Upper lobe of right lung (tissue), 1 donor: Measurements from ENCODE around the gene DARS1. TPM values are rescaled to one million over a fixed set of nuclear protein-coding genes. Genes with fewer than 3 reads are reported as not detected.

Source experiments
- ATAC-seq: fragments of 200-7000 bp; cut with Tn5 transposase; one replicate; pipeline ENCODE4 v1.9.1; 2020; ENCODE audit warnings: mild to moderate bottlenecking, moderate library complexity
- DNase-seq: peaks from one replicate; pipeline ENCODE4 v3.0.0-alpha.2; 2020
- H3K27ac ChIP-seq: fragments of 200-600 bp; one replicate; pipeline ENCODE4 v1.8.0; 2022
- H3K27me3 ChIP-seq: fragments of 200-600 bp; one replicate; pipeline ENCODE4 v1.8.0; 2022; ENCODE audit warnings: mild to moderate bottlenecking
- H3K36me3 ChIP-seq: fragments of 200-600 bp; one replicate; pipeline ENCODE4 v1.8.0; 2022
- H3K4me1 ChIP-seq: fragments of 200-600 bp; one replicate; pipeline ENCODE4 v1.8.0; 2022
- H3K4me3 ChIP-seq: fragments of 200-600 bp; one replicate; pipeline ENCODE4 v1.8.0; 2022; ENCODE audit warnings: mild to moderate bottlenecking
- H3K9me3 ChIP-seq: fragments of 200-600 bp; one replicate; pipeline ENCODE4 v1.8.0; 2022
- intact Hi-C: fragments of 100-400 bp; cut with DNase I; formaldehyde crosslinking; loops from one replicate; pipeline ENCODE4 v1.11.0; 2022
- total RNA-seq: library from RNA; stranded (reverse); fragmentation: NEBNext Ultra II Directional; extraction: Animal tissue kit (Norgen Biotek cat#: 25700); gene quantifications from one replicate; pipeline ENCODE4 v1.2.1, GENCODE V29; 2021
- TF ChIP-seq, protein P1 (sequence below): fragments of 200-600 bp; IDR thresholded peaks from one replicate; pipeline ENCODE4 v1.8.0; 2022; ENCODE audit warnings: antibody characterized with exemption
- donor health status: DM: no; HTN: yes; CAD: no; lungs with severe emphysema.

DARS1 gene
- total RNA-seq, 1 donor from 2014 or later = 55.3 TPM

DNA sequence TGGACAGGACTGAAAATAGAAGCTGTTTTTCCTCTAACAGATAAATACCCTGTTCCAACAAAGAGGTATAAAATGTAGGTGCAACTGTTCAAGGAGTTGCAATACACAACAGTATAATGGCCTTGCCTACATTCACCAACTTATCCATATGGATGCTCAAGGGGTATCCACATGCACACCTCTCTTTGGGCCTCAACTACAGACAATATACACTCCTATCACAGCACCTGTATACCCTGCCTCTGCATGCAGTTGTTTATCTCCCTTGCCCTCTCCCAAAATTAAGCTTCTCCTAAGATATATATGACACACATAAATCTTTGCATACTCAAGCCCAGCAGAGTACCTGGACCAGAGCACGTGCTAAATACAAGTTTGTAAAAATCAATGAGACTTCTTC lies 37.3 kb downstream of the DARS1 start:
- ATAC-seq (no peak), DNase-seq (no peak)
- Histone ChIP-seq H3K4me3 (no peak overlapping the region), H3K4me1 (peaks cover 8% of the 10 kb centered on the region), H3K27me3 (no peaks in the 10 kb centered on the region), H3K27ac (no peak overlapping the region), H3K36me3 (peaks cover 2% of the 10 kb centered on the region), H3K9me3 (no peaks in the 10 kb centered on the region)
- TF ChIP-seq, protein P1, sequence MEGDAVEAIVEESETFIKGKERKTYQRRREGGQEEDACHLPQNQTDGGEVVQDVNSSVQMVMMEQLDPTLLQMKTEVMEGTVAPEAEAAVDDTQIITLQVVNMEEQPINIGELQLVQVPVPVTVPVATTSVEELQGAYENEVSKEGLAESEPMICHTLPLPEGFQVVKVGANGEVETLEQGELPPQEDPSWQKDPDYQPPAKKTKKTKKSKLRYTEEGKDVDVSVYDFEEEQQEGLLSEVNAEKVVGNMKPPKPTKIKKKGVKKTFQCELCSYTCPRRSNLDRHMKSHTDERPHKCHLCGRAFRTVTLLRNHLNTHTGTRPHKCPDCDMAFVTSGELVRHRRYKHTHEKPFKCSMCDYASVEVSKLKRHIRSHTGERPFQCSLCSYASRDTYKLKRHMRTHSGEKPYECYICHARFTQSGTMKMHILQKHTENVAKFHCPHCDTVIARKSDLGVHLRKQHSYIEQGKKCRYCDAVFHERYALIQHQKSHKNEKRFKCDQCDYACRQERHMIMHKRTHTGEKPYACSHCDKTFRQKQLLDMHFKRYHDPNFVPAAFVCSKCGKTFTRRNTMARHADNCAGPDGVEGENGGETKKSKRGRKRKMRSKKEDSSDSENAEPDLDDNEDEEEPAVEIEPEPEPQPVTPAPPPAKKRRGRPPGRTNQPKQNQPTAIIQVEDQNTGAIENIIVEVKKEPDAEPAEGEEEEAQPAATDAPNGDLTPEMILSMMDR = no peak
- intact Hi-C loops = no loop called here

DNA sequence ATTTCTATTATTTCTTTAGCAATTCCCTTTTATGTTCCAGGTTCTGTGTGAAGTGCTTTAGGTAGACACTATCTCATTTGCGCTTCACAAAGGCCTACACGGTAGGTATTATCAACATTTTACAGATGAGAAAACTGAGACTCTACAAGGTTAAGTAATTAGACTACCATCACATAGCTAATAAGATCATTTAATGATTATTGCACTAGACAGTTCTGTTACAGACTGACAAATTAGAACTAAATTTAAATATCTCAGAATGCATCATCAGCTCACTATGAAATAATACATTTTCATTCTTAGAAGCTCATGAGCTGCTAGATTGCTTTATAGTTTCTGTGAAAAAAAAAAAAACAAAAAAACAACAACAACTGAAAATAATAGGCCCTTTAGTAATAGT lies 37.9 kb downstream of the DARS1 start:
- Histone ChIP-seq H3K27ac (no peak overlapping the region), H3K4me3 (no peak overlapping the region), H3K4me1 (peaks cover 8% of the 10 kb centered on the region), H3K27me3 (no peaks in the 10 kb centered on the region), H3K36me3 (peaks cover 9% of the 10 kb centered on the region), H3K9me3 (no peaks in the 10 kb centered on the region)
- TF ChIP-seq, protein P1 = no peak
- DNase-seq = no peak
- intact Hi-C loops = no loop called here
- no peak for ATAC-seq

DNA sequence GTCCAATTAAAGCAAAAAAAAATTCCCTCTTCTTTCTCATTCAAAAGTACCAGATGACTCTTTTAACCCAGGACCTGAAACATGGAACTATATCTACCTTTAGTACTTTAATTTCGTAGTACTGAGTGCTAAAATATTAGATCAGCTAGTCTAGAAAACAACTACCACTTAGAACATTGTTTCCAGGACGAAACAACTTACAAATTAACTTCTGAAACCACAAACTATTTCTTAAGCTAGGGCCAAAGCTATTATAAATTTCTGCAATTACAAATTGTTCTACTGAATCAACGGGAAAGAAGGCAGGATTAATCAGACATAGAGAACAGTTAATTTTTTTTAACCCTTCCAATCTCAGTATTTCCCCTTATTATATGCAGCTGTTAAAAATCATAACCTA lies 39.9 kb downstream of the DARS1 start:
- Histone ChIP-seq H3K27me3 (no peaks in the 10 kb centered on the region), H3K4me3 (no peak overlapping the region), H3K36me3 (peaks cover 10% of the 10 kb centered on the region), H3K27ac (no peak overlapping the region), H3K4me1 (peaks cover 8% of the 10 kb centered on the region), H3K9me3 (no peaks in the 10 kb centered on the region)
- TF ChIP-seq, protein P1 = no peak
- no peak for ATAC-seq
- intact Hi-C loops = no loop called here
- DNase-seq = no peak

DNA sequence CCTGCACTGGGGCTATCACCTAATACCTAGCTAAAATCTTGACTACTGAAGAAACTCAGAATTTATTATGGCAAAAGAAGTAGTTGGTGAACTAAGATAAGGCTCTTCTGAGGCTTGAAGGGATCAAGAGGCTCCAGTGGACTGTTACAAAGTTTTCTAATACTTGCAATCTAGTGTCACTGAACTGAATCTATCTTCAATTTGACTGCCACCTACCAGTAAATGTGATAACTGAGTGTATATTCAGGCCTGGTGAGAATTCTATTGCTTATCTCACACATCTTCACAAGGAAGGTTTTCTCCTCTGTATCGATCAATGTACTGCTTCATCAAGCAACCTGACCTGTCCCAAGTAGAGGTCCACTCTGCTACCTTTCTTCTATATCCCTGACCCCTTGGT lies 40.8 kb downstream of the DARS1 start:
- ATAC-seq (no peak), DNase-seq (no peak)
- H3K4me3 ChIP-seq = no peak overlapping the region
- intact Hi-C loops = no loop called here
- H3K4me1 ChIP-seq = peaks cover 7% of the 10 kb centered on the region
- no peaks in the 10 kb centered on the region for H3K27me3 ChIP-seq
- H3K36me3 ChIP-seq = peaks cover 10% of the 10 kb centered on the region
- TF ChIP-seq, protein P1 = no peak
- no peaks in the 10 kb centered on the region for H3K9me3 ChIP-seq
- no peak overlapping the region for H3K27ac ChIP-seq

DNA sequence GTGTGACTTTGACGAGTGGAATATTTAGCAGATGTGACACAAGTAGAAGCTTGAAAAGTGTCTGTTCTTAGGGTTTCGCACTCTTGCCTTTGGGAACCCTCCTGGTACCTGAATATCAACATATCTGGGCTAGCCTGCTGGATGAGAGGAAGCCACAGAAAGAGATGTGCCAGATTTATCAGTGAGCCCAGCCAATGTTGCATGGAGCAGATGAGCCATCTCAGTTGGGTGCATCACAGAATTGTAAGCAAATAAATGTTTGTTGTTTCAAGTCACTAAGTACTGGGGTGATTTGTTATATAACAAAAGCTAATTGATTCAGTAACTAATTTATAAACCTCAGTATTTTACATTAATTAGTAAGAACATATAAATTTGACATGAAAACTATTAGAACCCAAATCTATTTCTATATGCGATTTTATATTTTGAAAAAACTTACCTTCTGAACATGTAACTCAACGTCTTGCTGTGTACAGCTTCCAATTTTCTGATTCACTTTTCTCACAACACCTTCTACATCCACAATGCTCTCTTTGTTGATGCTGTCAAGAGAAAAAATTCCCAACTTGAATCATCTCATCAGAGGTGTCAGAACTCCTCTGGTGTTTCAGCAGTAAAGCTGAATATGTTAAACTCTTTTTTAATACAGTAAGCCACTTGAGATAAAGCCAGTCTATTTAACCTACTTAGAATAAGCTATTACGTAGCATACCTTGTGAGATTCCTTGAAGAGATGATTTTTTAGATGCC lies 42.3 kb downstream of the DARS1 start:
- TF ChIP-seq, protein P1 = no peak
- Histone ChIP-seq H3K36me3 (peaks cover 10% of the 10 kb centered on the region), H3K9me3 (no peaks in the 10 kb centered on the region), H3K27ac (no peak overlapping the region), H3K4me1 (no peaks in the 10 kb centered on the region), H3K4me3 (no peak overlapping the region), H3K27me3 (no peaks in the 10 kb centered on the region)
- no peak for DNase-seq
- no peak for ATAC-seq
- intact Hi-C loops = no loop called here

DNA sequence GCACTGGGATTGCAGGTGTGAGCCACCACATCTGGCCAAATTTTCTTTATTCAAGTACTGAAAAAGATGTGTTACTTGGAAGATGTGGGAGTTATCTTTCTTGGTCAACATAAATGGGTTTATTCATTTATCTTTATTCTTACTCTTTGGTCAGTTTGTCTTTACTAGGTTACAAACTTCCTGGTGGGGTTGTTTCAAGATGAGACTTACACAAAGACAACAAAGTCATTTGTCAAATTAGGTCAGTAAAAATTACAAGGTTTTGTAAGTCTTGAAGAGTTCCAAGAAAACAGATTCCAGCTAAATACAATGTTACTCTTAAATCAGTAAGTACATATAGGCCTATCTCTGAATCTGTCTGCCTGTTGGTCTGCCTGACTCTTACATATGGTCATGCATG lies 48.9 kb downstream of the DARS1 start:
- intact Hi-C loops = no loop called here
- Histone ChIP-seq H3K27me3 (no peaks in the 10 kb centered on the region), H3K4me1 (no peaks in the 10 kb centered on the region), H3K27ac (no peak overlapping the region), H3K4me3 (no peak overlapping the region), H3K36me3 (peaks cover 22% of the 10 kb centered on the region), H3K9me3 (no peaks in the 10 kb centered on the region)
- TF ChIP-seq, protein P1 = no peak
- no peak for DNase-seq
- no peak for ATAC-seq
